Lower lobe of right lung (tissue), 2 donors: ENCODE results near the gene NEURL3. TPM values are rescaled to one million over a fixed set of nuclear protein-coding genes. Genes with fewer than 3 reads are reported as not detected.

Experiments used
- ATAC-seq, 2 donors: fragments of 200-7000 bp; cut with Tn5 transposase; one replicate each; pipeline ENCODE4 v1.9.1; 2020 to 2022; ENCODE audit warnings: mild to moderate bottlenecking in 2 of 2, moderate library complexity in 2 of 2
- DNase-seq: peaks from one replicate; pipeline ENCODE4 v3.0.0-alpha.2; 2020
- H3K27ac ChIP-seq: fragments of 200-600 bp; one replicate; pipeline ENCODE4 v1.8.0; 2022
- H3K27me3 ChIP-seq: fragments of 200-600 bp; one replicate; pipeline ENCODE4 v1.8.0; 2022; ENCODE audit warnings: low read depth
- H3K36me3 ChIP-seq: fragments of 200-600 bp; one replicate; pipeline ENCODE4 v1.8.0; 2022; ENCODE audit warnings: mild to moderate bottlenecking
- H3K4me1 ChIP-seq: fragments of 200-600 bp; one replicate; pipeline ENCODE4 v1.8.0; 2022
- H3K4me3 ChIP-seq: fragments of 200-600 bp; one replicate; pipeline ENCODE4 v1.8.0; 2022; ENCODE audit warnings: mild to moderate bottlenecking
- H3K9me3 ChIP-seq: fragments of 200-600 bp; one replicate; pipeline ENCODE4 v1.8.0; 2022
- intact Hi-C: fragments of 100-400 bp; cut with DNase I; formaldehyde crosslinking; loops from one replicate; pipeline ENCODE4 v1.11.0; 2022
- total RNA-seq: library from RNA; stranded (reverse); fragmentation: NEBNext Ultra II Directional; extraction: Animal tissue kit (Norgen Biotek cat#: 25700); gene quantifications from one replicate; pipeline ENCODE4 v1.2.1, GENCODE V29; 2021
- TF ChIP-seq, protein P1 (sequence below): fragments of 200-600 bp; IDR thresholded peaks from one replicate; pipeline ENCODE4 v1.8.0; 2022; ENCODE audit warnings: antibody characterized with exemption, mild to moderate bottlenecking
- donor health status: DM: no; HTN: yes; CAD: no; lungs with severe emphysema.

Gene NEURL3
- total RNA-seq, 1 donor from 2014 or later: 0.27 TPM

DNA sequence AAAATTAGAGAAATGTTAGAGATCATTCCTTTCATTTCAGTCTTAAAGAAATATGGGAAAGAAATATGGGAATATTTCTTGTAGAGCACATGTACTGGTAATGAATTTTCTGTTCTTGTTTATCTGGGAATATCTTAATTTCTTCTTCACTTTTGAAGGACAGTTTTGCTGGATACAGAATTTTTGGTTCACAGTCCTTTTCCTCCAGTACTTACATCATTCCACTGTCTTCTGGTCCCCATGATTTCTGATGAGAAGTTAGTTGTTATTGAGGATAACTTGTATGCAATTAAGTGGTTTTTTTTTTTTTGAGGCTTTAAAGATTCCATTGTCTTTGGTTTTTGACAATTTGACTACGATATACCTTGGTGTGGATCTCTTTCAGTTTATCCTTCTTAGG is 11.0 kb downstream of the NEURL3 start:
- no peak overlapping the region for H3K4me3 ChIP-seq
- peaks cover 11% of the 10 kb centered on the region for H3K9me3 ChIP-seq
- ATAC-seq (no peak), DNase-seq (no peak)
- H3K27me3 ChIP-seq: no peaks in the 10 kb centered on the region
- no peak overlapping the region for H3K27ac ChIP-seq
- no peaks in the 10 kb centered on the region for H3K36me3 ChIP-seq
- no peaks in the 10 kb centered on the region for H3K4me1 ChIP-seq
- intact Hi-C loops: no loop called here
- TF ChIP-seq, protein P1, sequence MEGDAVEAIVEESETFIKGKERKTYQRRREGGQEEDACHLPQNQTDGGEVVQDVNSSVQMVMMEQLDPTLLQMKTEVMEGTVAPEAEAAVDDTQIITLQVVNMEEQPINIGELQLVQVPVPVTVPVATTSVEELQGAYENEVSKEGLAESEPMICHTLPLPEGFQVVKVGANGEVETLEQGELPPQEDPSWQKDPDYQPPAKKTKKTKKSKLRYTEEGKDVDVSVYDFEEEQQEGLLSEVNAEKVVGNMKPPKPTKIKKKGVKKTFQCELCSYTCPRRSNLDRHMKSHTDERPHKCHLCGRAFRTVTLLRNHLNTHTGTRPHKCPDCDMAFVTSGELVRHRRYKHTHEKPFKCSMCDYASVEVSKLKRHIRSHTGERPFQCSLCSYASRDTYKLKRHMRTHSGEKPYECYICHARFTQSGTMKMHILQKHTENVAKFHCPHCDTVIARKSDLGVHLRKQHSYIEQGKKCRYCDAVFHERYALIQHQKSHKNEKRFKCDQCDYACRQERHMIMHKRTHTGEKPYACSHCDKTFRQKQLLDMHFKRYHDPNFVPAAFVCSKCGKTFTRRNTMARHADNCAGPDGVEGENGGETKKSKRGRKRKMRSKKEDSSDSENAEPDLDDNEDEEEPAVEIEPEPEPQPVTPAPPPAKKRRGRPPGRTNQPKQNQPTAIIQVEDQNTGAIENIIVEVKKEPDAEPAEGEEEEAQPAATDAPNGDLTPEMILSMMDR: no peak

DNA sequence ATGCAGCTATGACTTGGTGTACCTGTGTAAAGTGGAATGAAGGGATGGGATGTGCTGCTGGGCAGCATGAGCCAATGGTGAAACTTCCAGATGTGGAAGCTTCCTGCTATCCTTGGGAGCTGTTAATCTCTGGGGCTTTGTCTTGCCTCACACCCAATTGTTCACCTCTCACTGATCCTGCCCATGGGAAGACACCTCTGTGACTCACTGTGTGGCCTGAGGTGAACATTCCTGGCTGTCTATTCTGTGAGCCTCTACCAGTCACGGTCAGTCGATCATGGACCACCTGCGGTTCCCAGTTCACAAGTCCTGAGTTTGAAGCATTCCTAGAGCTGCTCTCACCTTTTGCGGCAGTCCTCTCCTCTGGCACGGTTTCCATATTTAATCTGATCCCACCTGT is 12.1 kb downstream of the NEURL3 start:
- Histone ChIP-seq H3K27ac (no peak overlapping the region), H3K27me3 (no peaks in the 10 kb centered on the region), H3K9me3 (peaks cover 11% of the 10 kb centered on the region), H3K4me1 (no peaks in the 10 kb centered on the region), H3K4me3 (no peak overlapping the region), H3K36me3 (no peaks in the 10 kb centered on the region)
- TF ChIP-seq, protein P1: no peak
- ATAC-seq (no peak), DNase-seq (no peak)
- intact Hi-C loops: no loop called here

DNA sequence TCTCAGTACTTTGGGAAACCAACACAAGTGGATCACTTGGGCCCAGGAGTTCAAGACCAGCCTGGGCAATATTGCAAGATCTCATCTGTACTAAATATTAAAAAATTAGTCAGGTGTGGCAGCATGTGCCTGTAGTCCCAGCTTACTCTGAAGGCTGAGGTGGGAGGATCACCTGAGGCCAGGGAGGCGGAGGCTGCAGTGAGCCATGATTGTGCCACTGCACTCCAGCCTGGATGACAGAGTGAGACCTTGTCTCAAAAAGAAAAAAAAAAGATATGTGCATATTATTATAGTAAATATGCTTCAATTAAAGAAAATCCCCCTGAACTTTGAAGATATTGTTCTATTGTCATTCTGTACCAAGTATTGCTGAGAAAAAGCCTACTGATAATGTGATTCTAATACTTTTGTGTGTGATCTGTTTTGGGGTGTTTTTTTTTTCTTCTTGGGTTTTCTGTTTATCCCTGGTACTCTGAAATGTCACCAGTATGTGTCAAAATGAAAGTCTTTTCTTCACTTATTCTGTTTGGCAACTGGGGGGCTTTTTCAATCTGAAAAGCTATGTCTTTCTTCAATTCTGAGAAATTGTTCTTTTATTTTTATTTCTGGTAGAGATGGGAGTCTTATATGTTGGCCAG is 13.2 kb downstream of the NEURL3 start:
- peaks cover 11% of the 10 kb centered on the region for H3K9me3 ChIP-seq
- no peaks in the 10 kb centered on the region for H3K27me3 ChIP-seq
- no peaks in the 10 kb centered on the region for H3K36me3 ChIP-seq
- H3K4me3 ChIP-seq: no peak overlapping the region
- intact Hi-C loops: no loop called here
- no peaks in the 10 kb centered on the region for H3K4me1 ChIP-seq
- TF ChIP-seq, protein P1: no peak
- no peak overlapping the region for H3K27ac ChIP-seq
- ATAC-seq (no peak), DNase-seq (no peak)

DNA sequence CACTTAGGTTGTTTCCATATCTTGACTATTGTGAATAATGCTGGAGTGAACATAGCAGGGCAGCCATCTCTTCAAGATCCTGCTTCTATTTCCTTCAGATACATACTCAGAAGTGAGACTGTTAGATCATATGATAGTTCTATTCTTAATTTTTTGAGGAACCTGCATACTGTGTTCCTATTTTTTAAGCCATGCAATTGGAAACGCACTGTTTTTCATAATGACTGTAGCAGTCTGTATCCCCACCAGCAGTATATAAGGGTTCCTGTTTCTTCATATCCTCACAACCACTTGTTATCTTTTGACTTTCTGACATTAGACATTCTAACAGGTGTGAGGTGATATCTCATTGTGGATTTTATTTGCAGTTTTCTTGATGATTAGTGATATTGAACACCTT is 15.5 kb downstream of the NEURL3 start:
- TF ChIP-seq, protein P1: no peak
- H3K4me3 ChIP-seq: no peak overlapping the region
- no peak for DNase-seq
- H3K36me3 ChIP-seq: no peaks in the 10 kb centered on the region
- H3K4me1 ChIP-seq: peaks cover 7% of the 10 kb centered on the region
- H3K27ac ChIP-seq: no peak overlapping the region
- peak in 1 of 2 donors; percentile 19 for ATAC-seq
- H3K9me3 ChIP-seq: peaks cover 3% of the 10 kb centered on the region
- no peaks in the 10 kb centered on the region for H3K27me3 ChIP-seq
- intact Hi-C loops: no loop called here

DNA sequence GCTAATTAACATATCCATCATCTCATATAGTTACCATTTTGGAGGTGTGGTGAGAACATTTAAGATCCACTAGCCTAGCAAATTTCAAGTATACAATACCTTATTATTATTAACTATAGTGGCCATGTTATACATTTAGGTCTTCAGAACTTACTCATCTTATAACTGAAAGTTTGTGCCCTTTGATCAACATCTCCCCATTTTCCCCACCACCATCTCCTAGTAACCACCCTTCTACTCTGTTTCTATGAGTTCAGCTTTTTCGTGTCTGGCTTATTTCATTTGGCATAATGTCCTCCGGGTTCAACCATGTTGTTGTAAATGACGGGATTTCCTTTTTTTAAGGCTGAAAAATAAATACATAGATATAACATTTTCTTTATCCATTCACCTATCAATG is 15.9 kb downstream of the NEURL3 start:
- ATAC-seq (no peak), DNase-seq (no peak)
- intact Hi-C loops: no loop called here
- no peak overlapping the region for H3K4me3 ChIP-seq
- no peak overlapping the region for H3K27ac ChIP-seq
- H3K4me1 ChIP-seq: peaks cover 7% of the 10 kb centered on the region
- H3K27me3 ChIP-seq: no peaks in the 10 kb centered on the region
- no peaks in the 10 kb centered on the region for H3K9me3 ChIP-seq
- TF ChIP-seq, protein P1: no peak
- no peaks in the 10 kb centered on the region for H3K36me3 ChIP-seq
